ENCODE measurements around the gene NFKB1. TPM values are rescaled to one million over a fixed set of nuclear protein-coding genes. Genes with fewer than 3 reads are reported as not detected.

NFKB1 gene
- polyA plus RNA-seq, 1 experiment = 24.1 TPM

GRCh38 chr4:102517753-102518152 lies 16.6 kb downstream of the NFKB1 start:
- no peak overlapping the region for H3K4me3 ChIP-seq (ENCODE audit: low read depth, low read length)
- DNase-seq (ENCODE audit: low read depth, low spot score) = no peak
- no peaks in the 10 kb centered on the region for H3K9me3 ChIP-seq (ENCODE audit: control insufficient read depth, insufficient read depth, low read length)
- no peak overlapping the region for H3K27ac ChIP-seq (ENCODE audit: low read depth, low read length)
- no peaks in the 10 kb centered on the region for H3K27me3 ChIP-seq (ENCODE audit: control insufficient read depth, insufficient read depth, low read length)
- TF ChIP-seq CTCF (IDR thresholded peaks at IDR 0.05; ENCODE audit: low read depth, low read length) = no peak
- CTCF ChIA-PET = no interaction called here
- POLR2A ChIA-PET = no interaction called here

GRCh38 chr4:102518703-102519131 lies 17.6 kb downstream of the NFKB1 start:
- ChIA-PET POLR2A (no interaction called here), CTCF (no interaction called here)
- no peak for DNase-seq (ENCODE audit: low read depth, low spot score)
- no peak overlapping the region for H3K4me3 ChIP-seq (ENCODE audit: low read depth, low read length)
- H3K27me3 ChIP-seq (ENCODE audit: control insufficient read depth, insufficient read depth, low read length) = no peaks in the 10 kb centered on the region
- no peaks in the 10 kb centered on the region for H3K9me3 ChIP-seq (ENCODE audit: control insufficient read depth, insufficient read depth, low read length)
- TF ChIP-seq CTCF (IDR thresholded peaks at IDR 0.05; ENCODE audit: low read depth, low read length) = no peak
- no peak overlapping the region for H3K27ac ChIP-seq (ENCODE audit: low read depth, low read length)

- Histone ChIP-seq H3K27ac (ENCODE audit: low read depth, low read length) (no peak overlapping the region), H3K27me3 (ENCODE audit: control insufficient read depth, insufficient read depth, low read length) (no peaks in the 10 kb centered on the region), H3K4me3 (ENCODE audit: low read depth, low read length) (no peak overlapping the region), H3K9me3 (ENCODE audit: control insufficient read depth, insufficient read depth, low read length) (no peaks in the 10 kb centered on the region)
- no peak for DNase-seq (ENCODE audit: low read depth, low spot score)
- CTCF ChIA-PET = interaction anchor here (0.6 kb wide), 1 partner anchor 89 kb away, joined by 9 read pairs; no protein-coding TSS in a partner anchor
- TF ChIP-seq CTCF (IDR thresholded peaks at IDR 0.05; ENCODE audit: low read depth, low read length) = no peak
- POLR2A ChIA-PET = no interaction called here
Observed at GRCh38 chr4:102519925-102520324, 18.8 kb downstream of the NFKB1 start.

- POLR2A ChIA-PET = no interaction called here
- DNase-seq (ENCODE audit: low read depth, low spot score) = no peak
- CTCF ChIA-PET = no interaction called here
- no peak overlapping the region for H3K4me3 ChIP-seq (ENCODE audit: low read depth, low read length)
- no peak for TF ChIP-seq CTCF (IDR thresholded peaks at IDR 0.05; ENCODE audit: low read depth, low read length)
- no peaks in the 10 kb centered on the region for H3K27me3 ChIP-seq (ENCODE audit: control insufficient read depth, insufficient read depth, low read length)
- H3K9me3 ChIP-seq (ENCODE audit: control insufficient read depth, insufficient read depth, low read length) = no peaks in the 10 kb centered on the region
- H3K27ac ChIP-seq (ENCODE audit: low read depth, low read length) = no peak overlapping the region
Observed at GRCh38 chr4:102521570-102521969, 20.4 kb downstream of the NFKB1 start.

GRCh38 chr4:102522031-102522440 lies 20.9 kb downstream of the NFKB1 start:
- no peaks in the 10 kb centered on the region for H3K27me3 ChIP-seq (ENCODE audit: control insufficient read depth, insufficient read depth, low read length)
- POLR2A ChIA-PET = no interaction called here
- H3K9me3 ChIP-seq (ENCODE audit: control insufficient read depth, insufficient read depth, low read length) = no peaks in the 10 kb centered on the region
- DNase-seq (ENCODE audit: low read depth, low spot score) = no peak
- H3K4me3 ChIP-seq (ENCODE audit: low read depth, low read length) = no peak overlapping the region
- CTCF ChIA-PET = interaction anchor here (0.9 kb wide), 1 partner anchor 11 kb away, joined by 3 read pairs; no protein-coding TSS in a partner anchor
- no peak overlapping the region for H3K27ac ChIP-seq (ENCODE audit: low read depth, low read length)
- TF ChIP-seq CTCF (IDR thresholded peaks at IDR 0.05; ENCODE audit: low read depth, low read length) = no peak

Measured in AG04450 (cell line).